Measurements from ENCODE around the gene MN1.

The MN1 gene

GRCh38 chr22:27771637-27772036, 29.9 kb downstream of the MN1 start:
- H3K79me2 ChIP-seq: no peaks in the 10 kb centered on the region
- H3K27ac ChIP-seq: no peak overlapping the region
- H2AFZ ChIP-seq: no peak overlapping the region
- no peak for TF ChIP-seq CTCF (IDR thresholded peaks at IDR 0.05)
- H3K4me2 ChIP-seq (ENCODE audit: low read length): no peak overlapping the region
- no peaks in the 10 kb centered on the region for H3K9me3 ChIP-seq (ENCODE audit: control insufficient read depth, low read length)
- H3K9ac ChIP-seq: no peak overlapping the region
- H3K36me3 ChIP-seq (ENCODE audit: control insufficient read depth, insufficient read depth, low read length): no peaks in the 10 kb centered on the region
- H3K27me3 ChIP-seq (ENCODE audit: control insufficient read depth, insufficient read depth, low read length): no peaks in the 10 kb centered on the region
- H3K4me3 ChIP-seq (ENCODE audit: low read depth, low read length): no peak overlapping the region
- no peaks in the 10 kb centered on the region for H3K4me1 ChIP-seq

GRCh38 chr22:27769012-27769411, 32.5 kb downstream of the MN1 start:
- Histone ChIP-seq H3K4me1 (no peaks in the 10 kb centered on the region), H3K36me3 (ENCODE audit: control insufficient read depth, insufficient read depth, low read length) (no peaks in the 10 kb centered on the region), H3K9me3 (ENCODE audit: control insufficient read depth, low read length) (no peaks in the 10 kb centered on the region), H2AFZ (no peak overlapping the region), H3K9ac (no peak overlapping the region), H3K4me2 (ENCODE audit: low read length) (no peak overlapping the region), H3K27me3 (ENCODE audit: control insufficient read depth, insufficient read depth, low read length) (no peaks in the 10 kb centered on the region), H3K79me2 (no peaks in the 10 kb centered on the region), H3K4me3 (ENCODE audit: low read depth, low read length) (no peak overlapping the region), H3K27ac (no peak overlapping the region)
- no peak for TF ChIP-seq CTCF (IDR thresholded peaks at IDR 0.05)

GRCh38 chr22:27768027-27768653, 33.4 kb downstream of the MN1 start:
- no peak for TF ChIP-seq CTCF (IDR thresholded peaks at IDR 0.05)
- no peak overlapping the region for H3K4me3 ChIP-seq (ENCODE audit: low read depth, low read length)
- no peaks in the 10 kb centered on the region for H3K79me2 ChIP-seq
- H3K4me2 ChIP-seq (ENCODE audit: low read length): no peak overlapping the region
- no peaks in the 10 kb centered on the region for H3K9me3 ChIP-seq (ENCODE audit: control insufficient read depth, low read length)
- no peaks in the 10 kb centered on the region for H3K4me1 ChIP-seq
- H3K36me3 ChIP-seq (ENCODE audit: control insufficient read depth, insufficient read depth, low read length): no peaks in the 10 kb centered on the region
- no peak overlapping the region for H2AFZ ChIP-seq
- H3K9ac ChIP-seq: no peak overlapping the region
- no peaks in the 10 kb centered on the region for H3K27me3 ChIP-seq (ENCODE audit: control insufficient read depth, insufficient read depth, low read length)
- H3K27ac ChIP-seq: no peak overlapping the region

GRCh38 chr22:27766679-27767078, 34.9 kb downstream of the MN1 start:
- no peaks in the 10 kb centered on the region for H3K79me2 ChIP-seq
- no peak for TF ChIP-seq CTCF (IDR thresholded peaks at IDR 0.05)
- no peak overlapping the region for H3K4me3 ChIP-seq (ENCODE audit: low read depth, low read length)
- no peaks in the 10 kb centered on the region for H3K36me3 ChIP-seq (ENCODE audit: control insufficient read depth, insufficient read depth, low read length)
- no peaks in the 10 kb centered on the region for H3K4me1 ChIP-seq
- no peak overlapping the region for H3K9ac ChIP-seq
- no peak overlapping the region for H2AFZ ChIP-seq
- H3K4me2 ChIP-seq (ENCODE audit: low read length): no peak overlapping the region
- no peak overlapping the region for H3K27ac ChIP-seq
- no peaks in the 10 kb centered on the region for H3K27me3 ChIP-seq (ENCODE audit: control insufficient read depth, insufficient read depth, low read length)
- H3K9me3 ChIP-seq (ENCODE audit: control insufficient read depth, low read length): no peaks in the 10 kb centered on the region

- no peak overlapping the region for H3K27ac ChIP-seq
Observed at GRCh38 chr22:27765706-27766291, 35.8 kb downstream of the MN1 start.

More at GRCh38 chr22:27765706-27766291, 35.8 kb downstream of the MN1 start:
- TF ChIP-seq CTCF (IDR thresholded peaks at IDR 0.05): no peak
- Histone ChIP-seq H3K4me1 (no peaks in the 10 kb centered on the region), H3K27me3 (ENCODE audit: control insufficient read depth, insufficient read depth, low read length) (no peaks in the 10 kb centered on the region), H3K36me3 (ENCODE audit: control insufficient read depth, insufficient read depth, low read length) (no peaks in the 10 kb centered on the region), H2AFZ (no peak overlapping the region), H3K9ac (no peak overlapping the region), H3K4me2 (ENCODE audit: low read length) (no peak overlapping the region), H3K79me2 (no peaks in the 10 kb centered on the region), H3K9me3 (ENCODE audit: control insufficient read depth, low read length) (no peaks in the 10 kb centered on the region), H3K4me3 (ENCODE audit: low read depth, low read length) (no peak overlapping the region)
